Transverse colon (tissue), 4 donors: ENCODE results near the gene TXNRD1. TPM values are rescaled to one million over a fixed set of nuclear protein-coding genes. Genes with fewer than 3 reads are reported as not detected.
"Not testable (repeated sequence)": the region's sequence is repeated elsewhere in the genome, so short reads cannot be mapped to it uniquely, and the experiment has no call there.

Experiments used
- DNase-seq: peaks from one replicate; pipeline ENCODE4 v3.0.0-alpha.2; 2019
- H3K27ac ChIP-seq, 4 donors: fragments of 200-600 bp; sonication (generic); 2 replicates each; pipeline ENCODE4 v1.5.1; 2016 to 2018; ENCODE audit warnings: inconsistent platforms in 4 of 4
- H3K27me3 ChIP-seq: fragments of 200-600 bp; sonication (generic); 2 replicates; pipeline ENCODE4 v1.5.1; 2017; ENCODE audit warnings: inconsistent platforms
- H3K36me3 ChIP-seq, 4 donors: fragments of 200-600 bp; sonication (generic); 2 replicates each; pipeline ENCODE4 v1.5.1; 2017 to 2019; ENCODE audit warnings: inconsistent platforms in 4 of 4
- H3K4me1 ChIP-seq, 4 donors: fragments of 200-600 bp; sonication (generic); 2 replicates each; pipeline ENCODE4 v1.5.1; 2017 to 2020; ENCODE audit warnings: inconsistent platforms in 4 of 4
- H3K4me3 ChIP-seq, 4 donors: fragments of 200-600 bp; sonication (generic); 1 replicate in 1 of 4; 2 replicates in 3 of 4; pipeline versions ENCODE4 v1.5.1 to v1.6.1; 2017 to 2019; ENCODE audit warnings: inconsistent platforms in 4 of 4
- H3K9me3 ChIP-seq, 2 donors: fragments of 200-600 bp; sonication (generic); 2 replicates each; pipeline ENCODE4 v1.5.1; 2017 to 2019; ENCODE audit warnings: inconsistent platforms in 2 of 2
- EP300 ChIP-seq: sonication (generic); formaldehyde crosslinking; IDR thresholded peaks from one replicate; pipeline ENCODE4 v1.6.1; 2017; ENCODE audit warnings: antibody characterized with exemption, low read depth
- POLR2A ChIP-seq: fragments of 450-650 bp; IDR thresholded peaks from one replicate; pipeline ENCODE4 v1.6.1; 2016; ENCODE audit warnings: antibody characterized with exemption, mild to moderate bottlenecking, moderate library complexity
- POLR2AphosphoS5 ChIP-seq, 3 donors: sonication (generic); formaldehyde crosslinking; IDR thresholded peaks; one replicate each; pipeline ENCODE4 v1.6.1; 2016; ENCODE audit warnings: antibody characterized with exemption in 3 of 3
- WGBS, 2 donors: methylation state at CpG; one replicate each; pipeline ENCODE4 v1.1.5; 2018; ENCODE audit warnings: low coverage in 1 of 2; 5-methylcytosine and 5-hydroxymethylcytosine counted together
- in situ Hi-C, 4 donors: fragments of 200-750 bp; cut with MboI; loops; one replicate each; pipeline versions ENCODE4 v1.15.0 to v1.15.1; 2017; ENCODE audit warnings: low sequenced_read_pairs in 3 of 4, low pct_ligation_motif_present in 1 of 4, low pct_unique_long_range_greater_than_20kb in 1 of 4
- intact Hi-C: fragments of 100-400 bp; cut with DNase I; formaldehyde crosslinking; loops from one replicate; pipeline ENCODE4 v1.15.1; 2023; ENCODE audit warnings: low total_unique reads
- total RNA-seq, 4 donors: library from RNA; depleted of rRNA; stranded (reverse); fragments of >200 nt; gene quantifications; one replicate each; pipeline ENCODE4 v1.1.0, GENCODE V29; 2016
- TF ChIP-seq, protein P1 (sequence below), 5 experiments: fragments of 200-600 bp in 3 of 5; fragments of 450-650 bp in 2 of 5; sonication (generic) in 3 of 5; IDR thresholded peaks; 1 replicate in 2 of 5; 2 replicates in 3 of 5; pipeline ENCODE4 v1.5.1; 2016 to 2017; ENCODE audit warnings: antibody characterized with exemption in 5 of 5, inconsistent platforms in 3 of 5, mild to moderate bottlenecking in 2 of 5, moderate library complexity in 1 of 5

Gene TXNRD1
- total RNA-seq, 4 donors from 2014 or later, result 72.9 to 127 (median 122) TPM

DNA sequence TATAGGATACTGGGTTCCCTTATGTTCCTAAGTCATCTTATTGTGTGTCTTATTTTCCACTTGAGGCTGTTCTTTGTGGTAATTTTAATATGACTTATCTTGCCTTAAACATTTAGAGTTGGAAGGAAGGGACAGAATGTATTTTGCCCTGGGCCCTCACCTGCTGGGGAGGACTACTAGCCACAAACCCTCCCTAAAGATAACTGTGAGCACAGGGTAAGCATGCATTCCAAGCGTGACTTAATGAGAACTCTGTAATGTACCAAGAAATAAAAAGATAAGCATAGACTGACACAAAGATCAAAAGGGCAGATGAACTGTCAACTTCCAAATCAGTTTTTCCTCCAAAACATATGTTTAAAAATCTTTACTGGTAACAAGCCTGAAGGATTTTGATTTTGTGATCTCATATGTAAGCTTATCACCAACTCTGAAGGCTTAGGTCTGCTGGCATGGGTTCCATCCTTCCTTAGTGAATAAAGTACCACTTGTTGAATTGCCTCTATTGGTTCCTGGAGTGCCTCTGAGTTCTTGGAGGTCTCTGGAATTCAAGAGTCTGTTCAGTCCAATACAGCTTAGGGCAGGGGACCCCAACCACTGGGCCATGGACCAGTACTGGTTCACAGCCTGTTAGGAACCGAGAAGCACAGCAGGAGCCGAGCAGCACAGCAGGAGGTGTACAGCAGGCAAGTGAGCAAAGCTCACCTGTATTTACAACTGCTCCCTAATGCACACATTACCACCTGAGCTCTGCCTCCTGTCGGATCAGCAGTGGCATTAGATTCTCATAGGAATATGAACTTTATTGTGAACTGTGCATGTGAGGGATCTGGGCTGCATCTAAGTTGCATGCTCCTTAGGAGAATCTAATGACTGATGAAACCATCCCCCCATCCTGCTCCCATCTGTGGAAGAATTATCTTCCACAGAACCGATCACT lies 47.8 kb upstream of the TXNRD1 start:
- Histone ChIP-seq H3K36me3 (no peaks in the 10 kb centered on the region), H3K27me3 (no peaks in the 10 kb centered on the region), H3K4me3 (no peak overlapping the region), H3K4me1 (no peaks in the 10 kb centered on the region), H3K9me3 (no peaks in the 10 kb centered on the region), H3K27ac (no peak overlapping the region)
- 75 to 87% methylated on average over 1 to 5 of the region's 5 CpGs for WGBS, 2 donors
- TF ChIP-seq POLR2AphosphoS5 (IDR thresholded peaks at IDR 0.05) (no peak), POLR2A (no peak), EP300 (no peak)
- TF ChIP-seq, protein P1, sequence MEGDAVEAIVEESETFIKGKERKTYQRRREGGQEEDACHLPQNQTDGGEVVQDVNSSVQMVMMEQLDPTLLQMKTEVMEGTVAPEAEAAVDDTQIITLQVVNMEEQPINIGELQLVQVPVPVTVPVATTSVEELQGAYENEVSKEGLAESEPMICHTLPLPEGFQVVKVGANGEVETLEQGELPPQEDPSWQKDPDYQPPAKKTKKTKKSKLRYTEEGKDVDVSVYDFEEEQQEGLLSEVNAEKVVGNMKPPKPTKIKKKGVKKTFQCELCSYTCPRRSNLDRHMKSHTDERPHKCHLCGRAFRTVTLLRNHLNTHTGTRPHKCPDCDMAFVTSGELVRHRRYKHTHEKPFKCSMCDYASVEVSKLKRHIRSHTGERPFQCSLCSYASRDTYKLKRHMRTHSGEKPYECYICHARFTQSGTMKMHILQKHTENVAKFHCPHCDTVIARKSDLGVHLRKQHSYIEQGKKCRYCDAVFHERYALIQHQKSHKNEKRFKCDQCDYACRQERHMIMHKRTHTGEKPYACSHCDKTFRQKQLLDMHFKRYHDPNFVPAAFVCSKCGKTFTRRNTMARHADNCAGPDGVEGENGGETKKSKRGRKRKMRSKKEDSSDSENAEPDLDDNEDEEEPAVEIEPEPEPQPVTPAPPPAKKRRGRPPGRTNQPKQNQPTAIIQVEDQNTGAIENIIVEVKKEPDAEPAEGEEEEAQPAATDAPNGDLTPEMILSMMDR (IDR thresholded peaks at IDR 0.05), result no peak
- intact Hi-C loops, result no loop called here
- in situ Hi-C loops, result no loop called here
- no peak for DNase-seq

DNA sequence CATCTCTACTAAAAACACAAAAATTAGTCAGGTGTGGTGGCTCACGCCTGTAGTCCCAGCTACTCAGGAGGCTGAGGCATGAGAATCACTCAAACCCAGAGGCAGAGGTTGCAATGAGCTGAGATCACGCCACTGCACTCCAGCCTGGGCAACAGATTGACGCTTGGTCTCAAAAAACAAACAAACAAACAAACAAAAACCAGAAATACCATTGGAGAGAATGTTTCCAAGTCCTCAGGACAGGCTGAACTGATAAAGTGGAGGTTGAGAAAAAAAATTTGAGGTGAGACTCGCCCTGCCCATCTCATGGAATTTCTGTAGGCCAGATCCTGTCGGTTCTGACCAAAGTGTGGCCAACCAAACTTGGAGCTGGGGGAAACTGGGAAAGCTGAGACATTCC lies 47.0 kb upstream of the TXNRD1 start:
- DNase-seq, result no peak
- no peak overlapping the region for H3K27ac ChIP-seq
- H3K4me3 ChIP-seq, result no peak overlapping the region
- H3K27me3 ChIP-seq, result no peaks in the 10 kb centered on the region
- H3K4me1 ChIP-seq, result no peaks in the 10 kb centered on the region
- intact Hi-C loops, result no loop called here
- H3K36me3 ChIP-seq, result no peaks in the 10 kb centered on the region
- TF ChIP-seq, protein P1 (IDR thresholded peaks at IDR 0.05), result no peak
- no peak for TF ChIP-seq POLR2AphosphoS5 (IDR thresholded peaks at IDR 0.05)
- TF ChIP-seq POLR2A, result no peak
- TF ChIP-seq EP300, result no peak
- 79 to 87% methylated on average over 5 of the region's 5 CpGs for WGBS, 2 donors
- in situ Hi-C loops, result no loop called here
- H3K9me3 ChIP-seq, result no peaks in the 10 kb centered on the region

DNA sequence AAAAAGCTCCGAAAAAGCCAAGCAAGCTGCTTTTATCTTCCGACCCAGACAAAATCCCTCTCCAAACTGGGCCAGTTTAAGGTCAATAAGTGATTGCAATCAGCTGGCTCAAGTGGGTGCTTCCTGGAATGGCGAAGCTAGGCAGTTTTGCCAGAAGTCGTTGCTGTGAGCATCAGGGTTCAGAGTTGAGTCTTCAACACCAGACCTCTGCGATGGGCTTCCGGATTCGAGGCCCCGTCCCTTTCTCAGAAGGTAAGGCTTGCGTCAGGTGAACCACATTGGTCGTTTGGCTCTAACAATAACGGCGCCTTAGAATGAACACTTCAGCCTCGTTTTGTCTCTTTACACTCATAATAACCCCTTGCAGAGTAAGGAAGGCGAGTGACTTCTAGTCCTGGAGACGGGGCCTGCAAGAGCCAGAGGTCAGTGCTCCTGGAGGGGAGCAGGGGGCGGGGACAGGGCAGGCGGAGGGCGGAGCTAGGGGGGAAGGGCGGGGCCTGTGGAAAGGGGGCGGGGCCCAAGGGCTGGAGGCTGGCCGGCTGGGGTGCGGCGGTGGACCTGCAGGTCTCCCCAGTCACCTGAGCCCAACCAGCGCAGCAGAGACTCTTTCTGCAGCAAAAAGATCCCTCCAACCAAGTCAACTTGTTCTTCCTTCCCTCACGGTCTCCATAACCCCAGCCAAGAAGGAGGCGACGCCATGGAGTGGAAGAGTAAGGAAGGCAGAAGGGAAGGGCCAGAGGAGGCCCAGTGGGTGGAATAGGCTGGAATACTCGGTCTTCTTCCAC lies 43.6 kb upstream of the TXNRD1 start:
- WGBS, 2 donors, result 72 to 85% methylated on average over 3 to 28 of the region's 28 CpGs
- Histone ChIP-seq H3K4me1 (peaks cover 0 to 2% (median under 1%) of the 10 kb centered on the region in 4 donors), H3K4me3 (no peak overlapping the region), H3K27ac (no peak overlapping the region), H3K9me3 (no peaks in the 10 kb centered on the region), H3K36me3 (no peaks in the 10 kb centered on the region), H3K27me3 (no peaks in the 10 kb centered on the region)
- intact Hi-C loops, result no loop called here
- no peak for TF ChIP-seq POLR2A
- TF ChIP-seq, protein P1 (IDR thresholded peaks at IDR 0.05), result no peak
- TF ChIP-seq EP300, result no peak
- in situ Hi-C loops, result no loop called here
- no peak for DNase-seq

DNA sequence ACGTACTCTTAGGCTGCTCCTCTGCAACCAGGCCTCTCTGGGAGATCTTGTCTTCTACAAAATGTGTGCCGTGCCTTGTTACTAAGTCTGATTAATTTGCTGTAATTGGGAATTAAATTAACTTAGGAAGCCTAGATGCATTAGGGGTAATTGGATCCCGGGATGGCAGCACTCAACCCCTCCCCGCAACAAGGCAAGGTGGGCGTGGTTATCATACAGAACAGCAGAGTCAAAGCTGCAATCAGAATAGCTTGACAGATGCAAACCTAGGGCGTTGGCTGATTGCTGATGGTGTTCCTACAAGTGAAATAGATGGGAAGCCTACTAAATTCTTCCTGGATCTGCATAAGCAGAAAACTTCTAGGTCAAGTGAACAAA lies 43.0 kb upstream of the TXNRD1 start:
- H3K4me3 ChIP-seq, result no peak overlapping the region
- H3K36me3 ChIP-seq, result no peaks in the 10 kb centered on the region
- no peak for DNase-seq
- no peaks in the 10 kb centered on the region for H3K27me3 ChIP-seq
- in situ Hi-C loops (no loop called here), intact Hi-C loops (no loop called here)
- no peaks in the 10 kb centered on the region for H3K9me3 ChIP-seq
- no peak overlapping the region for H3K27ac ChIP-seq
- peaks cover 0 to 7% (median 2%) of the 10 kb centered on the region in 4 donors for H3K4me1 ChIP-seq
- TF ChIP-seq EP300, result no peak
- TF ChIP-seq POLR2A, result no peak
- TF ChIP-seq, protein P1 (IDR thresholded peaks at IDR 0.05), result no peak
- TF ChIP-seq POLR2AphosphoS5 (IDR thresholded peaks at IDR 0.05), result no peak
- 82 to 83% methylated on average over 1 to 6 of the region's 6 CpGs for WGBS, 2 donors

DNA sequence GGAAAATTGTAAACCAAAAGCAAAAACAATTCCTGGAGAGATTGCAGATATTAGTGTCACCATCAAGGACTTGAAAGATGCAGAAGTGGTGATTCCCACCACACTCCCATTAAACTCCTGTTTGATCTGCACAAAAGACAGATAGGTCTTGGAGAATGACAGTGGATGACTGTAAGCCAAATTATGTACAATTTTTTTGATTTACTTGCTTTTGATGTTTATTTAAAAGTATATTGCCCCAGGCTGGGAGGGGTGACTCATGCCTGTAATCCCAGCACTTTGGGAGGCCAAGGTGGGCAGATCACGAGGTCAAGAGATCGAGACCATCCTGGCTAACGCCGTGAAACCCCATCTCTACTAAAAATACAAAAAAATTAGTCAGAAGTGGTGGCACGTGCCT lies 41.8 kb upstream of the TXNRD1 start:
- H3K9me3 ChIP-seq, H3K36me3 ChIP-seq, H3K27ac ChIP-seq, DNase-seq, in situ Hi-C loops, intact Hi-C loops, H3K27me3 ChIP-seq, H3K4me3 ChIP-seq: not testable (repeated sequence)
- H3K4me1 ChIP-seq, result peaks cover 0 to 18% (median 3%) of the 10 kb centered on the region in 4 donors
- 85% methylated on average over 5 of the region's 5 CpGs; no CpG with 5 or more reads in 1 of the 2 donors for WGBS, 2 donors
